Measurements from ENCODE around the gene SGIP1. TPM values are rescaled to one million over a fixed set of nuclear protein-coding genes. Genes with fewer than 3 reads are reported as not detected.
"Not testable (repeated sequence)": the region's sequence is repeated elsewhere in the genome, so short reads cannot be mapped to it uniquely, and the experiment has no call there.

Gene SGIP1
- total RNA-seq, 2 donors from 2014 or later, result 1.2 to 3.1 TPM

GRCh38 chr1:66728021-66728420 lies 194.1 kb downstream of the SGIP1 start:
- TF ChIP-seq, protein P1, sequence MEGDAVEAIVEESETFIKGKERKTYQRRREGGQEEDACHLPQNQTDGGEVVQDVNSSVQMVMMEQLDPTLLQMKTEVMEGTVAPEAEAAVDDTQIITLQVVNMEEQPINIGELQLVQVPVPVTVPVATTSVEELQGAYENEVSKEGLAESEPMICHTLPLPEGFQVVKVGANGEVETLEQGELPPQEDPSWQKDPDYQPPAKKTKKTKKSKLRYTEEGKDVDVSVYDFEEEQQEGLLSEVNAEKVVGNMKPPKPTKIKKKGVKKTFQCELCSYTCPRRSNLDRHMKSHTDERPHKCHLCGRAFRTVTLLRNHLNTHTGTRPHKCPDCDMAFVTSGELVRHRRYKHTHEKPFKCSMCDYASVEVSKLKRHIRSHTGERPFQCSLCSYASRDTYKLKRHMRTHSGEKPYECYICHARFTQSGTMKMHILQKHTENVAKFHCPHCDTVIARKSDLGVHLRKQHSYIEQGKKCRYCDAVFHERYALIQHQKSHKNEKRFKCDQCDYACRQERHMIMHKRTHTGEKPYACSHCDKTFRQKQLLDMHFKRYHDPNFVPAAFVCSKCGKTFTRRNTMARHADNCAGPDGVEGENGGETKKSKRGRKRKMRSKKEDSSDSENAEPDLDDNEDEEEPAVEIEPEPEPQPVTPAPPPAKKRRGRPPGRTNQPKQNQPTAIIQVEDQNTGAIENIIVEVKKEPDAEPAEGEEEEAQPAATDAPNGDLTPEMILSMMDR (IDR thresholded peaks at IDR 0.05), result no peak
- no peak overlapping the region for H3K9ac ChIP-seq (ENCODE audit: low read depth in 2 of 2, low read length in 2 of 2)
- H3K9me3 ChIP-seq, result no peaks in the 10 kb centered on the region
- H3K27ac ChIP-seq, result no peak overlapping the region
- no peak for DNase-seq
- intact Hi-C loops (cut with DNase I), result loop anchor here (10.0 kb wide), 1 partner anchor 473 kb away; no protein-coding TSS in a partner anchor
- H3K4me3 ChIP-seq, result no peak overlapping the region
- no peaks in the 10 kb centered on the region for H3K27me3 ChIP-seq
- no peaks in the 10 kb centered on the region for H3K36me3 ChIP-seq
- H3K4me1 ChIP-seq, result no peaks in the 10 kb centered on the region

GRCh38 chr1:66728716-66729115 lies 194.8 kb downstream of the SGIP1 start:
- H3K36me3 ChIP-seq; H3K27me3 ChIP-seq; H3K4me1 ChIP-seq; H3K27ac ChIP-seq; DNase-seq; H3K9ac ChIP-seq (ENCODE audit: low read depth in 2 of 2, low read length in 2 of 2); H3K4me3 ChIP-seq; H3K9me3 ChIP-seq: not testable (repeated sequence)
- intact Hi-C loops (cut with DNase I), result loop anchor here (10.0 kb wide), 1 partner anchor 474 kb away; no protein-coding TSS in a partner anchor

GRCh38 chr1:66729119-66729518 lies 195.2 kb downstream of the SGIP1 start:
- TF ChIP-seq, protein P1 (IDR thresholded peaks at IDR 0.05), result no peak
- no peaks in the 10 kb centered on the region for H3K9me3 ChIP-seq
- no peaks in the 10 kb centered on the region for H3K27me3 ChIP-seq
- H3K4me3 ChIP-seq, result no peak overlapping the region
- H3K27ac ChIP-seq, result no peak overlapping the region
- intact Hi-C loops (cut with DNase I), result loop anchor here (10.0 kb wide), 1 partner anchor 474 kb away; no protein-coding TSS in a partner anchor
- H3K9ac ChIP-seq (ENCODE audit: low read depth in 2 of 2, low read length in 2 of 2), result no peak overlapping the region
- H3K4me1 ChIP-seq, result no peaks in the 10 kb centered on the region
- H3K36me3 ChIP-seq, result no peaks in the 10 kb centered on the region
- no peak for DNase-seq

GRCh38 chr1:66729523-66729922 lies 195.6 kb downstream of the SGIP1 start:
- intact Hi-C loops (cut with DNase I), result loop anchor here (10.0 kb wide), 1 partner anchor 475 kb away; no protein-coding TSS in a partner anchor
- no peaks in the 10 kb centered on the region for H3K27me3 ChIP-seq
- H3K9ac ChIP-seq (ENCODE audit: low read depth in 2 of 2, low read length in 2 of 2), result no peak overlapping the region
- no peaks in the 10 kb centered on the region for H3K9me3 ChIP-seq
- TF ChIP-seq, protein P1 (IDR thresholded peaks at IDR 0.05), result no peak
- no peaks in the 10 kb centered on the region for H3K4me1 ChIP-seq
- no peaks in the 10 kb centered on the region for H3K36me3 ChIP-seq
- H3K27ac ChIP-seq, result no peak overlapping the region
- DNase-seq, result no peak
- no peak overlapping the region for H3K4me3 ChIP-seq

GRCh38 chr1:66730462-66730861 lies 196.5 kb downstream of the SGIP1 start:
- TF ChIP-seq, protein P1 (IDR thresholded peaks at IDR 0.05), result no peak
- intact Hi-C loops (cut with DNase I), result no loop called here
- no peak for DNase-seq

DNA sequence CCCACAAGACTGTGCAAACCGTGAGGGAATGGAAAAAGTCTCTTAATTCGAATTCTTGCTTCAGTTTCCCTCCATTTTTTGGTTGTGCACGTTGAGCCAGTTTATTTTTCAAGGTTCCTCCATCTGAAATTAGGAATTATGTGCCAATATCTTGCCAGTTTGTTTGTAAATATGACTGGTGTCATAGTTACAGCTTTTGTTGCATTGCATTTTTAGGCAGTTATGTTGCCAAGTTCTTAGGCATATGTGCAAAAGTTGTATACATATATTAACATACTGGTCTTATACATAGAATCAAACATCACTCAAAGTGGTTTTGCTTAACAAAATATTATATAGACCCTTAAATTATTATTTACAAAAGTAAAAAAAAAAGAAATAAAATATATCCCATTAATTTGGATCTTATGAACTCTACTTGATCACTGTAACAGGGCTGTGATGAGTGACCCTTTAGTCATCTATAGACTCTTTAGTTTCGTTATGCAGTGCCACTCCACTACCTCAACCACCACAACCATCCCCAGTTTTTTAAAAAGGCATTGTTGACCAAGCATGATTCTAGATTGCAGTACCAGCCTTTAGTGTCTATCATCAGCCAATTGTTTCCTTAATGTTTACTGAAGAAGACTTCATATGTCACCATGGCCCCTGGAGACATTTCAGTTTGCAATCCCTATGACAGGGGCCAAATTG lies 197.4 kb downstream of the SGIP1 start:
- no peak overlapping the region for H3K9ac ChIP-seq (ENCODE audit: low read depth in 2 of 2, low read length in 2 of 2)
- TF ChIP-seq, protein P1 (IDR thresholded peaks at IDR 0.05), result no peak
- no peaks in the 10 kb centered on the region for H3K4me1 ChIP-seq
- H3K9me3 ChIP-seq, result no peaks in the 10 kb centered on the region
- no peak overlapping the region for H3K4me3 ChIP-seq
- no peak for DNase-seq
- H3K27ac ChIP-seq, result no peak overlapping the region
- no peaks in the 10 kb centered on the region for H3K27me3 ChIP-seq
- no peaks in the 10 kb centered on the region for H3K36me3 ChIP-seq
- intact Hi-C loops (cut with DNase I), result no loop called here

More at GRCh38 chr1:66730462-66730861, 196.5 kb downstream of the SGIP1 start:
- Histone ChIP-seq H3K9ac (ENCODE audit: low read depth in 2 of 2, low read length in 2 of 2) (no peak overlapping the region), H3K36me3 (no peaks in the 10 kb centered on the region), H3K4me3 (no peak overlapping the region), H3K27ac (no peak overlapping the region), H3K27me3 (no peaks in the 10 kb centered on the region), H3K9me3 (no peaks in the 10 kb centered on the region), H3K4me1 (no peaks in the 10 kb centered on the region)

Data from colonic mucosa (tissue), 4 donors.